ENCODE measurements around the gene TRAF7.
"Not testable (repeated sequence)": the region's sequence is repeated elsewhere in the genome, so short reads cannot be mapped to it uniquely, and the experiment has no call there.

The TRAF7 gene

GRCh38 chr16:2155091-2155950, at the start of gene TRAF7:
TSS of gene TRAF7 (plus strand) at chr16:2155782. CDS start at chr16:2163921, 8,139 bp downstream.
- DNase-seq: peak; percentile 86 to 100 (median 99)

- DNase-seq: not testable (repeated sequence)
These were observed 49.4 kb upstream of the TRAF7 start for GRCh38 chr16:2106211-2106610.

GRCh38 chr16:2107121-2107790, 48.3 kb upstream of the TRAF7 start:
- not testable (repeated sequence) for DNase-seq

GRCh38 chr16:2107791-2108125, 47.8 kb upstream of the TRAF7 start:
- not testable (repeated sequence) for DNase-seq

DNA sequence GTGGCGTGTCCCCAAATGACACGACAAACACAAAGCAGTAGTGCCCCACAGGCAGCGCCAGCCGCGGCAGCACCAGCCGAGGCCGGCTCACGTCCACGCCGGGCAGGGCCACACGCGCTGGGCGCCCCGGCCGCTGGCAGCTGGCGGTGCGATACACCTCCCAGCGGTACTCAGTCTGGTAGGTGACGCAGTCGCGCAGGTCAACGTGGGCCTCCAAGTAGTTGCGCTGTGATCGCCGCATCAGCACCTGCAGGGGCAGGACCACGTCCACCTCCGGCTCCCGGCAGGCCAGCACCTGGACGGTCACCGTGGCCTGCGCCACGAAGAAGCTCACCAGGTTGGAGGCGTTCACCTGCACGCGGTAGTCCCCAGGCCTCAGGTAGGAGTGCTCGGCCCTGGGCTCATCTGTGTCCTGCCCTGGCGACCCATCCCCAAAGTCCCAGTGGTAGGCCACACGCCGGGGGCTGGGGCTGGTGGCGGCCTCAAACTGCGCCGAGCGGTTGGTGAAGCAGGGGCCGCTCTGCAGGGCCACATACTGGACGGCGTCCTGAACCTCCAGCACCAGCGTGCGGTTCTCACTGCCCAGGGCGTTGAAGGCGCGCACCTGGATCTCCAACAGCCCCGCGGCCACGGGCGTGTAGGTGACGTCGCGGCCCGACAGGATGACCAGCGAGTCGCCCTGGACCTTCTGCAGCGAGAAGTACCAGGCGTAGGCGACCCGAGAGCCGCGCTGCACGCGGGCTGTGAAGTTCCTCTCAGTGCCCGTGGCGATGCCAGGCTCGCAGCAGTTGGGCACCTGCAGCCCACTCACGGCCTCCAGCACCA, 46.9 kb upstream of the TRAF7 start:
- not testable (repeated sequence) for DNase-seq

DNA sequence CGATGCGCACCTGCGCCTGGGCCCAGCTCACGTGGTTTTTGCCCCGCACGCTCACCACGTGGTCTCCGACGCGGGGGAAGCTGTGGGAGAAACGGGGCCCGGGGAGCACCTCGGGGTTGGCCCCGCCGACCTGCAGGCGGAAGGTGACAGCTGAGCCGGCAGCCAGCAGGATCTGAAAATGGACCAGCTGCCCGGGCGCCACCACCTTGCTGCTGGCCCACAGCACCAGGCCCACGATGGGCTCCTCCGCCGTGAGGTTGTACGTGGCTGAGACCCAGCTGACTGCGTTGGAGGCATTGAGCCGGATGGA, 46.4 kb upstream of the TRAF7 start:
- DNase-seq: not testable (repeated sequence)

GRCh38 chr16:2109872-2110271, 45.7 kb upstream of the TRAF7 start:
- DNase-seq: not testable (repeated sequence)

GRCh38 chr16:2110332-2111008, 45.1 kb upstream of the TRAF7 start:
- not testable (repeated sequence) for DNase-seq

- DNase-seq: not testable (repeated sequence)
These were observed 44.6 kb upstream of the TRAF7 start for GRCh38 chr16:2111009-2111353.

DNA sequence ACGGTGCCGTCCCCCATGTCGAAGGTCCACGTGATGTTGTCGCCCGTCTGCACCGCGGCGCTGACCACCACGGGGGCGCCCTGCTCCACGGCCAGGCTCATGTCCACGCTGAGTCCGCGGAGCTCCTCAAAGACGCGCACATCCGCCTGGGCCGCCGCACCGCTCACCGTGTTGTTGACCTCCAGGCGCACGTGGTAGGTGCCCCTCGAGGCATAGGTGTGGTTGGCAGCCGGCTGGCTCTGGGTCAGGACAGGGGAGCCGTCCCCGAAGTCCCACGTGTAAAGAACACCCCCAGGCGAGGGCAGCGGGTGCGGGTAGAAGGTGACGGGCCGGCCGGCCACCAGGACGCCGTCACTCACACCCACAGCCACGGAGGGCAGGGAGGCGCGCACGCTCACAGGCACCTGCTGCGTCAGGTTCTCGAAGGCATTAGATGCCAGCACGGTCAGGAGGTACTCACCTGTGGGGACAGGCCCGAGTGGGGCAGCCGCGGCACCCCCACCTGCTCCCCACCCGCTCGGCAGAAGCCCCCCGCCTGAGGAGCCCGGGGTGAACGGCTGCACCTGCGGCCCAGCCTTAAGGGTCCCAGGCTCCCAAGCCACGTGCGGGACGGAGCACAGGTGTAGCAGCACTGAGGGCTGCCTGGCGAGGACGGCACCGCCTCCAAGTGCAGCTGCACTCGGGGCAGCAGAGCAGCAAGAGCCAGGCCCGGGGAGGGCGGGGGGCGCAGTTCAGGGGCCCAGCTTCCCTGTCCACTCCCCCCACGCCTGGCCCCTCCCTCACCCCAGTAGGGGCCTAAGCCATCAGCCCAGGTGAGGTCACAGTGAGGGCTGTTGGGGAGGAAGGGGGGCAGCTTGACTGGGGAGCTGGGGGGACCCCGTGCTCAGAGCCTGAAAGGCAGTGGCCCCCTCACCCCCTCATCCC, 43.9 kb upstream of the TRAF7 start:
- DNase-seq: not testable (repeated sequence)

DNA sequence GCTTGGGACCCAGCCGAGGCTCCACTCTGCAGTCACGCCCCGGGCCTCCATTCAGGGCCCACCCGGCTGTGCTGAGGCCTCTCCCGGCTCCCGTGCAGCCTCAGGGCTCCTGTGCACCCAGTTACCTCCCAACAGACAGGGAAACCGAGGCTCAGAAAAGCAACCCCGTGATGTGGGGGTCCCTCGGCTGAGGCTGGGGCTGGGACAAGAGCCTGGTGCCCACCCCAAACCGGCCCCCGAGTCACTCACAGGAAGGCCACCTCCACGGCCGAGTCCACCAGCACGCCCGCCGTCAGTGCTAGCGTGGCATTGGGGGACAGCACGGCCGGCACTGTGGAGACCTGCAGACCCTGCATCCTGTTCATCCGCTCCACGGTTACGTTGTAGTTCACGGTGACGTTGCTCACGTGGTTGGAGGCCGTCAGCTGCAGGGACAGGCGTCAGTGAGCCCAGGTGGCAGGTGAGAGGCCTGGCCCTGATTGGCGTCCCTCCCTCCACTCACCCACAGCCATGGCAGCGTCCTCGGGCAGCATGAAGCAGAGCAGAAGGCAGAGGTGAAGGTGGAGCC, 43.0 kb upstream of the TRAF7 start:
- not testable (repeated sequence) for DNase-seq

- not testable (repeated sequence) for DNase-seq
These were observed 41.4 kb upstream of the TRAF7 start for GRCh38 chr16:2114225-2114624.

DNA sequence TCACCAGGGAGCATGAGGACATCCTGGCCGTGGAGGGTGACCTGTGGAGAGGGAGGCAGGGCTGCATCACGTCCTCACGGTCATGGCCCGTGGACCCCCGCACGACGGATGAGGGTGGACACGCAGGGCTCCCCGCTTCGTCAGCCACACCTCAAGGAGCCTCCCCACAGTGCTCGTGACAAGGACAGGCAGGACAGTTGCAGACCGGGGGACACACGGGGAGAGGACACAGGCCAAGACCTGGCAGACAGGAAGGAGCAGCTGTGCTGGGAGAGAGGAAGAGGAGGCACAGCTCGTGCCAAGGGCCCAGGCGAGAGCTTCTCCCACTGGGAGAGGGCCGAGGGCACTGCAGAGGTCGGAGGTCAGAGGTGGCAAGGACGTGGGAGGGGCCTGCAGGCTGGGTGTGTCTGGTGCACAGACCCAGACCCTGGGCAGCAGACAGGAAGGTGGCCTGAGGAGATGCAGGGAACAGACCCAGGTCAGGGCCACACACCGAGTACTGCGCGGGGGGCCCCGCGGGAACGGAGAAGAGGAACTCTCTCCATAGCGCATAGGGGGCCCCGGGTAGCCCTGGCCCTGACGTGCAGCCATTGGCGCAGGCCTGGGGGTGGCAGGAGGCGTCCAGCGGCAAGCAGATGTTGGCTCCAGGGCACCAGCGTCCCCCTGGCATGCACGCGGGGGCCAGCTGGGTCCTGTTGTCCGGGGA, 40.5 kb upstream of the TRAF7 start:
- DNase-seq: not testable (repeated sequence)

DNA sequence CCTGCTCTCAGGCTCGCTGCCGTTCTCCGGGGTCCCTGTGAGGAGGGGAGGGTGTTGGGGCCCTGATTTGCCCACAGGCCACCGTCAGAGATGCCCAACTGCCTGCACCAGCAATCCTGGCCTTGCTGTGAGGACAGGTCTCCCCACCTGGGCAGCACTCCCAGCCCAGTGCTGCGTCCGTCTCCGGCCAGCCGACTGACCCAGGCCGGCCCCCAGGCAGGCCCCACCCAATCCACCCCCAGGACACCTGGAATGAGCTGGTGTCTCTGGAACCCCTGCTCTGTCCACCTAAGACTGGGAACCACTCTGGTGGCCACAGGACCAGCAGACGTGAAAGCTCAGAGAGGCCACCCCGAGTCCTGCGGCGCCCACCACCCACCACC, 40.0 kb upstream of the TRAF7 start:
- no peak for DNase-seq

DNA sequence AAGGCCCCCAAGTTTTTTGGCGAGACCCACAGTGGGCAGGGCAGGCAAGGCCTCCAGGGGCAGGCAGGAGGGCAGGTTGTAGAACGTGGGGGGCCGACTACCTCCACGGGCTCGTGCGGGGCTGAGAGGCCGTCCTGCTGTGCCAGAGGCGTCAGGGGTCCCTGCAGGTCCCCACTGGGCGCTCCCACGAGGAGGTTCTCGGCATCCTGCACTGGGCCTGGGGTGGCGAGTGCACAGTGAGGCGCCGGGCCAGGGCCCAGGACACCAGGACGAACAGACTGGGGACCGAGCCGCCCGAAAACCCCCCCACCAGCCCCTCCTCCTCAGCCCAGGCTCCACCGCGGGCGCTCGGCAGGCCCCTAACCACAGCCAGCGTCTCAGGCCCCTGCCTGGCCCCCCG, 39.2 kb upstream of the TRAF7 start:
- DNase-seq: not testable (repeated sequence)

DNA sequence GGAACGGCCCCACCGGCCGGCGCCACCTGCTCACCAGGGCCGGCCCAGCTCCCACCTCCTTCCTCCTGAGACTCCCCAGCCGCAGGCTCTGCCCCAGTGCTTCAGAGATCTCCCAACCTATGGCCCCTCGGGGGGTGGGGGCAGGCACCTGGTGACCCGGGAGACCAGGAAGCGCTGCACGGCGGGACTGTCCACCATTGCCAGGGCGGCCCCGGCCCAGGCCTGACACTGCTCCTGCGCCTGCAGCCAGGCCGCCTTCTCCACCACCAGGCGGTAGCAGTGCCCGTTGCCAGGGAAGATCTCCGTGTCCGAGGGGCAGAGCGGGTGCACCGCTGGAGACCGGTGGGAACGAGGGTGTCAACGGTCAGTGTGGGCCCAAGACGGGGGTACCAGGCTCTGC, 38.2 kb upstream of the TRAF7 start:
- not testable (repeated sequence) for DNase-seq

DNA sequence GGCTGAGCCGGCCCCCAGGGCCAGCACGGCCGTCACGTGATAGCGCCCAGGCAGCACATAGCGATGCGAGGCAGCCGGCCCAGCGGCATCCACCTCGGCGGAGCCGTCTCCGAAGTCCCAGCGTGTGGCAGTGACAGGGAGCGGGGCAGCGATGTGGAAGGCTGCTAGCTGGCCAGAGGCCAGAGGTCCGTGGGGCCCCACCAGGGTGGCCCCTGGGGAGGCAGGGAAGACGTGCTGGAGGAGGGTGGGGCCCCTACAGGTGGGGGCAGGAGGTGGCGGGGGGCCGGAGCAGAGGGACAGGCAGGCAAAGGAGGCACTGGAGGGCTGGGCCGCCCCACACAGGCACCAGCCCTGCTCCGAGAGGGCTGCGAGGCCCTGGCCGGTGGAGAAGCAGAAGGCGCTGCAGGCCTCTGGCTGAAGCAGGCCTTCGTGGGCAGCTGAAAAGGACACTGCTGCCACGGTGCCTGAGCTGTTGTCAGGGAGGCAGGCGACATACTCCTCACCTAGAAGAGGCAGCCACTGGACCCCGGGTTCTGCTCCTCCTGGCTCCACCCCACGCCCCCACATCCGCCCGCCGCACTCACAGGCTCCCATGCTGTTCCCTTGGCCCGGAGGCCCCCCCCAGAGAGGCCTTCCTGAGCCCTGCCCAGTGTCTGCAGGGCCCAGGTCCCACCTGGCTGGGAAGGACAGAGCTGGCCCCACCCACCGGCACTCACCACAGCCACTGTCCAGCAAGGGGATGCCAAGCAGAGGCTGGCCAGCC, 37.4 kb upstream of the TRAF7 start:
- not testable (repeated sequence) for DNase-seq

DNA sequence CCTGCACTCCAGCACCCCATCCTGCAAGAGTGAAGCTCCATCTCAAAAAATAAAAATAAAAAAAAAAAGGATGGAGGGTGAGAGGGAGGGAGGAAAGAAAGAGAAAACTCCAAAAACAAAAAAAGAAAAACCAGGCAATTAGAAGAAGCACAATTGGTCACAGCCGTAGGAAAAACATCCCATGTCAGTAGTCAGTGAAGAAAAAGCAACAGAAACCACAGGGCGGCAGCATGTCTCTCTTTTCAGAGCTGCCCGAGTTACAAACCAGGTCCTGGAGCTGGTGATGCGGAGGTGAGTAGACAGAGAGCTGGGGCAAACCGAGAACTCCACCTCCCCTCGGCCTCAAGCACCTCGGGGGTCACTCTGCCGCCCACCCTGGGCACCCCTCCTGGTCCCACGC, 34.3 kb upstream of the TRAF7 start:
- DNase-seq: peak in 41 of 56 donors; percentile 9 to 85 (median 41)
